SK-N-SH treated with all-trans-retinoic acid at 6 μM for 48 hours (cell line): Measurements from ENCODE around the gene LRMDA.
A peak's percentile ranks its signal among the peaks of the same experiment; 100 is the strongest.

Experiments used
- ATAC-seq: fragments of 200-7000 bp; cut with Tn5 transposase; 3 replicates; pipeline ENCODE4 v1.9.1; 2020; ENCODE audit warnings: mild to moderate bottlenecking, moderate library complexity
- BACH2 ChIP-seq: fragments of 250-450 bp; sonication (Bioruptor Pico); IDR thresholded peaks from 2 replicates; pipeline ENCODE4 v1.9.0; 2021; ENCODE audit warnings: mild to moderate bottlenecking, borderline replicate concordance
- CSDC2 ChIP-seq: fragments of 250-450 bp; sonication (Bioruptor Pico); IDR thresholded peaks from 2 replicates; pipeline ENCODE4 v1.5.0; 2020; ENCODE audit warnings: mild to moderate bottlenecking, moderate library complexity
- GLIS3 ChIP-seq: fragments of 250-450 bp; sonication (Bioruptor Pico); IDR thresholded peaks from 2 replicates; pipeline ENCODE4 v1.5.0; 2020; ENCODE audit warnings: mild to moderate bottlenecking, moderate library complexity
- ISL1 ChIP-seq: fragments of 250-450 bp; sonication (Bioruptor Pico); IDR thresholded peaks from 2 replicates; pipeline ENCODE4 v2.1.2; 2022; ENCODE audit warnings: mild to moderate bottlenecking, moderate library complexity
- RARB ChIP-seq: fragments of 250-450 bp; sonication (Bioruptor Pico); IDR thresholded peaks from 2 replicates; pipeline ENCODE4 v1.8.0; 2021; ENCODE audit warnings: mild to moderate bottlenecking, moderate library complexity
- SNAI2 ChIP-seq: fragments of 250-450 bp; sonication (Bioruptor Pico); IDR thresholded peaks from 2 replicates; pipeline ENCODE4 v1.5.0; 2020; ENCODE audit warnings: mild to moderate bottlenecking, moderate library complexity
- TCF4 ChIP-seq: fragments of 250-450 bp; sonication (Bioruptor Pico); IDR thresholded peaks from 2 replicates; pipeline ENCODE4 v1.8.0; 2021; ENCODE audit warnings: mild to moderate bottlenecking, moderate library complexity, borderline replicate concordance
- ZC3H10 ChIP-seq: fragments of 250-450 bp; sonication (Bioruptor Pico); IDR thresholded peaks from 2 replicates; pipeline ENCODE4 v1.5.1; 2021; ENCODE audit warnings: mild to moderate bottlenecking, moderate library complexity
- ZFP3 ChIP-seq: fragments of 250-450 bp; sonication (Bioruptor Pico); IDR thresholded peaks from 2 replicates; pipeline ENCODE4 v1.5.0; 2020; ENCODE audit warnings: mild to moderate bottlenecking, moderate library complexity
- ZFP30 ChIP-seq: fragments of 450-650 bp; formaldehyde crosslinking; IDR thresholded peaks from 2 replicates; pipeline ENCODE4 v1.5.0; 2022; ENCODE audit warnings: mild to moderate bottlenecking, moderate library complexity
- ZNF70 ChIP-seq: fragments of 450-650 bp; formaldehyde crosslinking; IDR thresholded peaks from 2 replicates; pipeline ENCODE4 v1.5.0; 2020; ENCODE audit warnings: mild to moderate bottlenecking, moderate library complexity
- ZNF8 ChIP-seq: fragments of 450-650 bp; formaldehyde crosslinking; IDR thresholded peaks from 2 replicates; pipeline ENCODE4 v1.5.0; 2020; ENCODE audit warnings: mild to moderate bottlenecking, moderate library complexity
- TF ChIP-seq, protein P1 (sequence below): fragments of 250-450 bp; sonication (Bioruptor Pico); IDR thresholded peaks from 2 replicates; pipeline ENCODE4 v1.5.0; 2020; ENCODE audit warnings: mild to moderate bottlenecking, moderate library complexity
- TF ChIP-seq, protein P2 (sequence below): fragments of 250-450 bp; sonication (Bioruptor Pico); IDR thresholded peaks from 2 replicates; pipeline ENCODE4 v1.8.0; 2021; ENCODE audit warnings: low read depth, mild to moderate bottlenecking, moderate library complexity, borderline replicate concordance
- TF ChIP-seq, protein P3 (sequence below): fragments of 250-450 bp; sonication (Bioruptor Pico); IDR thresholded peaks from 2 replicates; pipeline ENCODE4 v1.5.1; 2021; ENCODE audit warnings: mild to moderate bottlenecking, moderate library complexity
- TF ChIP-seq, protein P4 (sequence below): fragments of 250-450 bp; sonication (Bioruptor Pico); IDR thresholded peaks from 2 replicates; pipeline ENCODE4 v1.5.1; 2020; ENCODE audit warnings: low read depth, mild to moderate bottlenecking, moderate library complexity

Gene LRMDA

DNA sequence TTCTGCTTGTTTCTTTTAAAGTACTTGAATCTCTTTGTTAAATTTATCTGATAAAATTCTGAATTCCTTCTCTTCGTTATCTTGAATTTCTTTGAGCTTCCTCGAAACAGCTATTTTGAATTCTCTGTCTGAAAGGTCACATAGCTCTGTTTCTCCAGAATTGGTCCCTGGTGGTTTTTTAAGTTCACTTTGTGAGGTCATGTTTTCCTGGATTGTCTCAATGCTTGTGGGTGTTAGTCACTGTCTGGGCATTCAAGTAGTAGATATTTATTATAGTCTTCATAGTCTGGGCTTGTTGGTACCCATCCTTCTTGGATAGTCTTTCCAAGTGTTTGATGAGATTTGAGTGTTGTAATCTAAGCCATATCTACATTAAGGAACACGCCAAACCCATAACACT, 1060.6 kb downstream of the LRMDA start:
- TF ChIP-seq, protein P1, sequence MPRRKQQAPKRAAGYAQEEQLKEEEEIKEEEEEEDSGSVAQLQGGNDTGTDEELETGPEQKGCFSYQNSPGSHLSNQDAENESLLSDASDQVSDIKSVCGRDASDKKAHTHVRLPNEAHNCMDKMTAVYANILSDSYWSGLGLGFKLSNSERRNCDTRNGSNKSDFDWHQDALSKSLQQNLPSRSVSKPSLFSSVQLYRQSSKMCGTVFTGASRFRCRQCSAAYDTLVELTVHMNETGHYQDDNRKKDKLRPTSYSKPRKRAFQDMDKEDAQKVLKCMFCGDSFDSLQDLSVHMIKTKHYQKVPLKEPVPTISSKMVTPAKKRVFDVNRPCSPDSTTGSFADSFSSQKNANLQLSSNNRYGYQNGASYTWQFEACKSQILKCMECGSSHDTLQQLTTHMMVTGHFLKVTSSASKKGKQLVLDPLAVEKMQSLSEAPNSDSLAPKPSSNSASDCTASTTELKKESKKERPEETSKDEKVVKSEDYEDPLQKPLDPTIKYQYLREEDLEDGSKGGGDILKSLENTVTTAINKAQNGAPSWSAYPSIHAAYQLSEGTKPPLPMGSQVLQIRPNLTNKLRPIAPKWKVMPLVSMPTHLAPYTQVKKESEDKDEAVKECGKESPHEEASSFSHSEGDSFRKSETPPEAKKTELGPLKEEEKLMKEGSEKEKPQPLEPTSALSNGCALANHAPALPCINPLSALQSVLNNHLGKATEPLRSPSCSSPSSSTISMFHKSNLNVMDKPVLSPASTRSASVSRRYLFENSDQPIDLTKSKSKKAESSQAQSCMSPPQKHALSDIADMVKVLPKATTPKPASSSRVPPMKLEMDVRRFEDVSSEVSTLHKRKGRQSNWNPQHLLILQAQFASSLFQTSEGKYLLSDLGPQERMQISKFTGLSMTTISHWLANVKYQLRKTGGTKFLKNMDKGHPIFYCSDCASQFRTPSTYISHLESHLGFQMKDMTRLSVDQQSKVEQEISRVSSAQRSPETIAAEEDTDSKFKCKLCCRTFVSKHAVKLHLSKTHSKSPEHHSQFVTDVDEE (CRISPR knock-in tag) = no peak
- peak; percentile 38; the same call in 1 of the 2 replicates for TF ChIP-seq ISL1 (CRISPR knock-in tag)
- no peak; the same call in 2 of the 3 replicates for ATAC-seq

DNA sequence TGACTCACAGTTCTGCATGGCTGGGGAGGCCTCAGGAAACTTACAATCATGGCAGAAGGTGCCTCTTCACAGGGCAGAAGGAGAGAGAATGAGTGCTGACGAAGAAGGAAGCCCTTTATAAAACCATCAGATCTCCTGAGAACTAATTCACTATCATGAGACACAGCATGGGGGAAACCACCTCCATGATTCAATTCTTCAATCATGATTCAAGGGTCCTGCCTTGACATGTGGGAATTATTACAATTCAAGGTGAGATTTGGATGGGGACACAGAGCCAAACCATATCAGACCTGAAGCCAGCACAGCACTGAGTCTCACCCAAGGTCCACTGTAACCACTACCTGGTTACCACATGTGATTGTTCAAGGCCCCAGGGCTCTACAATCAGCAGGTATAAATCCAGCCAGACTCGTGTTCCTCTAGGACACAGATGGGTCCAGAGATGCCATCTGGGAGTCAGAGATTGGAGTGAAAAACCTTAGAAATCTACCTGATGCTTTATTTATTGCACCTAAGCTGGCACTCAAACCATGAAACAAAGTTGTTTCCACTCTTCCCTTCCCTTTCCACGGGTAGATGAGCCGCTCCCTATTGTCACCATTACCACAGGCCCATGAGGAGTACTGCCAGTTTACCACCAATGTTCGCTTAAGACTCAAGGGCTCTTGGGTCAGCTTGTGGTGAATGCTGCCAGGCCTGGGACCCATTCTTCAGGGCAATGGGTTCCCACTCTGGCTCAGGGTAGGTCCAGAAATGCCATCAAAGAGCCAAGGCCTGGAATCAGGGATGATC, 1061.5 kb downstream of the LRMDA start:
- TF ChIP-seq BACH2 (CRISPR knock-in tag) (no peak), TCF4 (CRISPR knock-in tag) (no peak), ZNF70 (CRISPR knock-in tag) (no peak), CSDC2 (no peak), RARB (CRISPR knock-in tag) (no peak)
- TF ChIP-seq, protein P2, sequence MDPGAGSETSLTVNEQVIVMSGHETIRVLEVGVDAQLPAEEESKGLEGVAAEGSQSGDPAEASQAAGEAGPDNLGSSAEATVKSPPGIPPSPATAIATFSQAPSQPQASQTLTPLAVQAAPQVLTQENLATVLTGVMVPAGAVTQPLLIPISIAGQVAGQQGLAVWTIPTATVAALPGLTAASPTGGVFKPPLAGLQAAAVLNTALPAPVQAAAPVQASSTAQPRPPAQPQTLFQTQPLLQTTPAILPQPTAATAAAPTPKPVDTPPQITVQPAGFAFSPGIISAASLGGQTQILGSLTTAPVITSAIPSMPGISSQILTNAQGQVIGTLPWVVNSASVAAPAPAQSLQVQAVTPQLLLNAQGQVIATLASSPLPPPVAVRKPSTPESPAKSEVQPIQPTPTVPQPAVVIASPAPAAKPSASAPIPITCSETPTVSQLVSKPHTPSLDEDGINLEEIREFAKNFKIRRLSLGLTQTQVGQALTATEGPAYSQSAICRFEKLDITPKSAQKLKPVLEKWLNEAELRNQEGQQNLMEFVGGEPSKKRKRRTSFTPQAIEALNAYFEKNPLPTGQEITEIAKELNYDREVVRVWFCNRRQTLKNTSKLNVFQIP (CRISPR knock-in tag) = no peak
- TF ChIP-seq, protein P3, sequence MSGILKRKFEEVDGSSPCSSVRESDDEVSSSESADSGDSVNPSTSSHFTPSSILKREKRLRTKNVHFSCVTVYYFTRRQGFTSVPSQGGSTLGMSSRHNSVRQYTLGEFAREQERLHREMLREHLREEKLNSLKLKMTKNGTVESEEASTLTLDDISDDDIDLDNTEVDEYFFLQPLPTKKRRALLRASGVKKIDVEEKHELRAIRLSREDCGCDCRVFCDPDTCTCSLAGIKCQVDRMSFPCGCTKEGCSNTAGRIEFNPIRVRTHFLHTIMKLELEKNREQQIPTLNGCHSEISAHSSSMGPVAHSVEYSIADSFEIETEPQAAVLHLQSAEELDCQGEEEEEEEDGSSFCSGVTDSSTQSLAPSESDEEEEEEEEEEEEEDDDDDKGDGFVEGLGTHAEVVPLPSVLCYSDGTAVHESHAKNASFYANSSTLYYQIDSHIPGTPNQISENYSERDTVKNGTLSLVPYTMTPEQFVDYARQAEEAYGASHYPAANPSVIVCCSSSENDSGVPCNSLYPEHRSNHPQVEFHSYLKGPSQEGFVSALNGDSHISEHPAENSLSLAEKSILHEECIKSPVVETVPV (CRISPR knock-in tag) = no peak
- no peak for ATAC-seq

DNA sequence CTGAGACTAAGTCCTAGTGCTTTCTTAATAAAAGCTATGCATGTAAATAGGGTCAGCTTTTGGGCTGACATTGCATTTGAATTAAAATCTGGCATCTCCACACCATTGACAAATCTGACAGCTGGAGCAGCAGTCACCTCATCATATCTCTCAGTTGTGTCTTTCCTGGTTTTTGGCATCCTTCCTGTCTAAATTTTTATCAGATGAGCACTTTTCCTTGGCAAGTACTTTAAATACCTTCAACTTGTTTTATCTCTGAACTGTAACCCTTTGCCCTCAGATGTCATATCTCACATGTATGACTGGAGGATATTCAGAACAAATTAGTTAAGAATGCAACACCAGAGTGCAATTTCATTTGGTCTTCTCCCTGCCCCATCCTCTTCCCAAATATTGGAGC, 1066.2 kb downstream of the LRMDA start:
- TF ChIP-seq ZFP3 (CRISPR knock-in tag) (no peak), ZNF70 (CRISPR knock-in tag) (no peak), RARB (CRISPR knock-in tag) (no peak), ZNF8 (no peak), ZFP30 (CRISPR knock-in tag) (no peak), GLIS3 (CRISPR knock-in tag) (no peak), ZC3H10 (CRISPR knock-in tag) (no peak), BACH2 (CRISPR knock-in tag) (no peak), SNAI2 (CRISPR knock-in tag) (no peak), CSDC2 (no peak)
- TF ChIP-seq, protein P1 (CRISPR knock-in tag) = no peak
- TF ChIP-seq, protein P2 (CRISPR knock-in tag) = no peak
- TF ChIP-seq, protein P3 (CRISPR knock-in tag) = no peak
- TF ChIP-seq, protein P4, sequence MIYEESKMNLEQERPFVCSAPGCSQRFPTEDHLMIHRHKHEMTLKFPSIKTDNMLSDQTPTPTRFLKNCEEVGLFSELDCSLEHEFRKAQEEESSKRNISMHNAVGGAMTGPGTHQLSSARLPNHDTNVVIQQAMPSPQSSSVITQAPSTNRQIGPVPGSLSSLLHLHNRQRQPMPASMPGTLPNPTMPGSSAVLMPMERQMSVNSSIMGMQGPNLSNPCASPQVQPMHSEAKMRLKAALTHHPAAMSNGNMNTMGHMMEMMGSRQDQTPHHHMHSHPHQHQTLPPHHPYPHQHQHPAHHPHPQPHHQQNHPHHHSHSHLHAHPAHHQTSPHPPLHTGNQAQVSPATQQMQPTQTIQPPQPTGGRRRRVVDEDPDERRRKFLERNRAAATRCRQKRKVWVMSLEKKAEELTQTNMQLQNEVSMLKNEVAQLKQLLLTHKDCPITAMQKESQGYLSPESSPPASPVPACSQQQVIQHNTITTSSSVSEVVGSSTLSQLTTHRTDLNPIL (CRISPR knock-in tag) = no peak
- no peak for ATAC-seq
